GM12874 (cell line): ENCODE results near the gene SLC26A11.

Experiments used
- CTCF ChIP-seq: IDR thresholded peaks from 2 replicates; pipeline ENCODE4 v1.5.1; 2011; ENCODE audit warnings: low read depth, mild to moderate bottlenecking, control low read depth, low read length, moderate library complexity; ENCODE audit not compliant: insufficient read depth

Gene SLC26A11

GRCh38 chr17:80220054-80220735 lies at the start of gene SLC26A11, which contains the start of gene SGSH:
Gene SLC26A11, plus strand, starts transcription at chr17:80220427. Its CDS starts 1,134 bp downstream, at chr17:80221561.
Gene SGSH, minus strand, starts transcription at chr17:80220333. Its CDS starts 20 bp downstream, at chr17:80220313.
- TF ChIP-seq CTCF: 0 out of 2 replicates have a peak, but pooled peaks have one; percentile 11

- no peak for TF ChIP-seq CTCF
Observed at GRCh38 chr17:80171681-80172080, 48.5 kb upstream of the SLC26A11 start.

- no peak for TF ChIP-seq CTCF
Observed at GRCh38 chr17:80173126-80173525, 47.1 kb upstream of the SLC26A11 start.

- TF ChIP-seq CTCF: no peak
Observed at GRCh38 chr17:80173916-80174315, 46.3 kb upstream of the SLC26A11 start.

GRCh38 chr17:80176757-80177156 lies 43.5 kb upstream of the SLC26A11 start:
- no peak for TF ChIP-seq CTCF

- no peak for TF ChIP-seq CTCF
Observed at GRCh38 chr17:80177986-80178595, 42.1 kb upstream of the SLC26A11 start.

- TF ChIP-seq CTCF: no peak
Observed at GRCh38 chr17:80180192-80180591, 40.0 kb upstream of the SLC26A11 start.
